Loucy (cell line): ENCODE data around the gene CORO2B.

Experiments used
- H2AFZ ChIP-seq: fragments of 200-600 bp; sonication (generic); 2 replicates; pipeline ENCODE4 v1.6.0; 2016; ENCODE audit warnings: antibody characterized with exemption, mild to moderate bottlenecking, low read length, moderate library complexity
- H3F3A ChIP-seq: fragments of 200-600 bp; 2 replicates; pipeline ENCODE4 v1.6.0; 2016; ENCODE audit warnings: antibody characterized with exemption, low read depth, mild to moderate bottlenecking
- H3K27me3 ChIP-seq: fragments of 200-600 bp; sonication (generic); 2 replicates; pipeline ENCODE4 v1.6.1; 2014; ENCODE audit warnings: low read length, mild to moderate bottlenecking; ENCODE audit not compliant: insufficient read depth, poor library complexity, severe bottlenecking
- H3K36me3 ChIP-seq: fragments of 200-600 bp; sonication (generic); 2 replicates; pipeline ENCODE4 v1.6.1; 2016; ENCODE audit warnings: low read length; ENCODE audit not compliant: insufficient read depth
- H3K4me1 ChIP-seq: fragments of 200-600 bp; sonication (generic); 2 replicates; pipeline ENCODE4 v1.5.1; 2014; ENCODE audit warnings: low read length, mild to moderate bottlenecking; ENCODE audit not compliant: insufficient read depth, poor library complexity, severe bottlenecking
- H3K4me2 ChIP-seq: fragments of 200-600 bp; sonication (generic); 2 replicates; pipeline ENCODE4 v1.6.0; 2014; ENCODE audit warnings: antibody characterized with exemption, low read length, low read depth, mild to moderate bottlenecking; ENCODE audit not compliant: poor library complexity, severe bottlenecking
- H3K4me3 ChIP-seq: fragments of 200-600 bp; sonication (generic); 2 replicates; pipeline ENCODE4 v1.5.1; 2014; ENCODE audit warnings: low read length, mild to moderate bottlenecking, mixed read lengths; ENCODE audit not compliant: poor library complexity, severe bottlenecking
- H3K79me2 ChIP-seq: fragments of 200-600 bp; sonication (generic); 2 replicates; pipeline ENCODE4 v1.6.1; 2014; ENCODE audit warnings: low read length; ENCODE audit not compliant: insufficient read depth
- H3K9ac ChIP-seq: fragments of 200-600 bp; sonication (generic); 2 replicates; pipeline ENCODE4 v1.6.0; 2014; ENCODE audit warnings: mild to moderate bottlenecking, low read depth, low read length, moderate library complexity; ENCODE audit not compliant: poor library complexity, severe bottlenecking
- H3K9me2 ChIP-seq: fragments of 200-600 bp; sonication (generic); replicated peaks from 2 replicates; pipeline ENCODE4 v1.6.1; 2016; ENCODE audit warnings: low read depth, low read length, mixed read lengths
- H3K9me3 ChIP-seq: fragments of 200-600 bp; sonication (generic); 2 replicates; pipeline ENCODE4 v1.6.1; 2014; ENCODE audit warnings: mild to moderate bottlenecking, antibody characterized with exemption, low read length, low read depth; ENCODE audit not compliant: insufficient read depth
- H4K20me1 ChIP-seq: fragments of 200-600 bp; sonication (generic); 2 replicates; pipeline ENCODE4 v1.6.0; 2014; ENCODE audit warnings: antibody characterized with exemption, low read length, mild to moderate bottlenecking; ENCODE audit not compliant: insufficient read depth, poor library complexity, severe bottlenecking
- EZH2phosphoT487 ChIP-seq: fragments of 200-600 bp; IDR thresholded peaks from 2 replicates; pipeline ENCODE4 v1.6.1; 2018; ENCODE audit warnings: antibody characterized with exemption, mild to moderate bottlenecking, moderate library complexity, borderline replicate concordance
- TF ChIP-seq, protein P1 (sequence below): fragments of 200-600 bp; sonication (generic); conservative IDR thresholded peaks from 2 replicates; pipeline ENCODE4 v1.5.1; 2014; ENCODE audit warnings: mild to moderate bottlenecking, antibody characterized with exemption, low read length

CORO2B gene

DNA sequence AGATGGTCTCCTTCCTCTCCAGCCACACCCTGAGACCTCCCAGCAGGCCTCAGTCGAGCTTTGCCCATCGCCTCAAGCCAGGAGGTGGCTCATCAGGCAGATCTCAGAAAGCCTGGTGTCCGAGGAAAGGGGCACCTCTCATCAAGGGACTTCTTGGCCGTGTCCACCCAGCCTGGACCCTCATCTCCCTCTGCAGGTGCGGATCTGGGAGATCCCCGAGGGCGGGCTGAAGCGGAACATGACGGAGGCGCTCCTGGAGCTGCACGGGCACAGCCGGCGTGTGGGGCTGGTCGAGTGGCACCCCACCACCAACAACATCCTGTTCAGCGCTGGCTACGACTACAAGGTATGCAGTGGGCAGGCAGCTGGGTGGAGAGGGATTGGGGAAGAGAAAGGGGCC, 131.7 kb downstream of the CORO2B start:
- H3K79me2 ChIP-seq: no peaks in the 10 kb centered on the region
- no peaks in the 10 kb centered on the region for H3K36me3 ChIP-seq
- no peaks in the 10 kb centered on the region for H3K9me3 ChIP-seq
- H2AFZ ChIP-seq: no peak overlapping the region
- H4K20me1 ChIP-seq: no peaks in the 10 kb centered on the region
- H3K9ac ChIP-seq: no peak overlapping the region
- H3K4me3 ChIP-seq: no peak overlapping the region
- H3K27me3 ChIP-seq: no peaks in the 10 kb centered on the region
- H3K4me1 ChIP-seq: no peaks in the 10 kb centered on the region
- no peak overlapping the region for H3K4me2 ChIP-seq
- no peaks in the 10 kb centered on the region for H3F3A ChIP-seq
- H3K9me2 ChIP-seq: no peaks in the 10 kb centered on the region
- no peak for TF ChIP-seq EZH2phosphoT487
- TF ChIP-seq, protein P1, sequence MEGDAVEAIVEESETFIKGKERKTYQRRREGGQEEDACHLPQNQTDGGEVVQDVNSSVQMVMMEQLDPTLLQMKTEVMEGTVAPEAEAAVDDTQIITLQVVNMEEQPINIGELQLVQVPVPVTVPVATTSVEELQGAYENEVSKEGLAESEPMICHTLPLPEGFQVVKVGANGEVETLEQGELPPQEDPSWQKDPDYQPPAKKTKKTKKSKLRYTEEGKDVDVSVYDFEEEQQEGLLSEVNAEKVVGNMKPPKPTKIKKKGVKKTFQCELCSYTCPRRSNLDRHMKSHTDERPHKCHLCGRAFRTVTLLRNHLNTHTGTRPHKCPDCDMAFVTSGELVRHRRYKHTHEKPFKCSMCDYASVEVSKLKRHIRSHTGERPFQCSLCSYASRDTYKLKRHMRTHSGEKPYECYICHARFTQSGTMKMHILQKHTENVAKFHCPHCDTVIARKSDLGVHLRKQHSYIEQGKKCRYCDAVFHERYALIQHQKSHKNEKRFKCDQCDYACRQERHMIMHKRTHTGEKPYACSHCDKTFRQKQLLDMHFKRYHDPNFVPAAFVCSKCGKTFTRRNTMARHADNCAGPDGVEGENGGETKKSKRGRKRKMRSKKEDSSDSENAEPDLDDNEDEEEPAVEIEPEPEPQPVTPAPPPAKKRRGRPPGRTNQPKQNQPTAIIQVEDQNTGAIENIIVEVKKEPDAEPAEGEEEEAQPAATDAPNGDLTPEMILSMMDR: no peak

DNA sequence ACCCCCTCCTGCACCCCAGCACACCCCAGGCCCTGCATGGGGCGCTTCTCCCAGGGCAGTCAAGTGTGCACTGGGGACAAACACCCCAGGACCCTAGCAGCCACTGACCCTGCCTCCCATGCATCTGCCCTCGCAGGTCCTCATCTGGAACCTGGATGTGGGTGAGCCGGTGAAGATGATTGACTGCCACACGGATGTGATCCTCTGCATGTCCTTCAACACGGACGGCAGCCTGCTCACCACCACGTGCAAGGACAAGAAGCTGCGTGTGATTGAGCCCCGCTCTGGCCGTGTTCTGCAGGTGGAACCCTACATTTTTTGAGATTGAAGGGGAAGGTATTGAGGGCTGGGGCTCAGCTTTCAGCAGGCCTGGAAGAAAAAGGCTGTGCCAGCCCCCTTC, 132.6 kb downstream of the CORO2B start:
- H3K9me2 ChIP-seq: no peaks in the 10 kb centered on the region
- no peaks in the 10 kb centered on the region for H3K27me3 ChIP-seq
- no peak overlapping the region for H3K4me3 ChIP-seq
- H3K36me3 ChIP-seq: no peaks in the 10 kb centered on the region
- H3F3A ChIP-seq: no peaks in the 10 kb centered on the region
- no peak overlapping the region for H2AFZ ChIP-seq
- no peaks in the 10 kb centered on the region for H3K79me2 ChIP-seq
- no peaks in the 10 kb centered on the region for H4K20me1 ChIP-seq
- H3K4me1 ChIP-seq: no peaks in the 10 kb centered on the region
- no peaks in the 10 kb centered on the region for H3K9me3 ChIP-seq
- no peak overlapping the region for H3K9ac ChIP-seq
- H3K4me2 ChIP-seq: no peak overlapping the region
- TF ChIP-seq, protein P1: no peak
- TF ChIP-seq EZH2phosphoT487: no peak

DNA sequence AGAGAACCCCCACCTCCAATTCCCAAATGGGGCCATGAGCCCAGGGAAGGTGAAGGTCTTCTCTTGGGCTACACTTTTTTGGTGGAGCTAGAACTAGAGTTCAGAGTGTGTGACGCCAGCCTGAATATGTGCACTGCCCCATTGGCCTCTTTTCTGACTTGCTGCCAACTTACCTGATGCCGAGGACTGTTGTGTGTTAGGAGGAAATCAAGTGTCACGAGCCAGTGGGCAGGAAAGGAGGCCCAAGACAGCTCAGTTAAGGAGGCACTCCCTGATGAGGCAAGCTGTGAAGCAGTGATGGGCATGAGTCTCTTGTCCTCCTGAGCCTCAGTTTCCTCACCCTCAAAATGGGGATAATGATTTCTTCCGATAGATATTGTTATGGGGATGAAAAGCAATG, 134.1 kb downstream of the CORO2B start:
- H3K36me3 ChIP-seq: no peaks in the 10 kb centered on the region
- no peaks in the 10 kb centered on the region for H3K9me2 ChIP-seq
- no peak overlapping the region for H2AFZ ChIP-seq
- H3K9me3 ChIP-seq: no peaks in the 10 kb centered on the region
- no peaks in the 10 kb centered on the region for H4K20me1 ChIP-seq
- H3K4me3 ChIP-seq: no peak overlapping the region
- no peak overlapping the region for H3K4me2 ChIP-seq
- no peaks in the 10 kb centered on the region for H3K27me3 ChIP-seq
- H3K9ac ChIP-seq: no peak overlapping the region
- H3F3A ChIP-seq: no peaks in the 10 kb centered on the region
- no peak for TF ChIP-seq EZH2phosphoT487
- TF ChIP-seq, protein P1: no peak
- no peaks in the 10 kb centered on the region for H3K79me2 ChIP-seq
- H3K4me1 ChIP-seq: peaks cover 6% of the 10 kb centered on the region
